Bronchial smooth muscle cell (primary cell): Measurements from ENCODE around the gene RBM26. TPM values are rescaled to one million over a fixed set of nuclear protein-coding genes. Genes with fewer than 3 reads are reported as not detected.

Experiments
- total RNA-seq: library from RNA; depleted of rRNA; stranded (reverse); fragments of >200 nt; gene quantifications from 2 replicates; pipeline ENCODE4 v1.2.1, GENCODE V29; 2014

The RBM26 gene, protein sequence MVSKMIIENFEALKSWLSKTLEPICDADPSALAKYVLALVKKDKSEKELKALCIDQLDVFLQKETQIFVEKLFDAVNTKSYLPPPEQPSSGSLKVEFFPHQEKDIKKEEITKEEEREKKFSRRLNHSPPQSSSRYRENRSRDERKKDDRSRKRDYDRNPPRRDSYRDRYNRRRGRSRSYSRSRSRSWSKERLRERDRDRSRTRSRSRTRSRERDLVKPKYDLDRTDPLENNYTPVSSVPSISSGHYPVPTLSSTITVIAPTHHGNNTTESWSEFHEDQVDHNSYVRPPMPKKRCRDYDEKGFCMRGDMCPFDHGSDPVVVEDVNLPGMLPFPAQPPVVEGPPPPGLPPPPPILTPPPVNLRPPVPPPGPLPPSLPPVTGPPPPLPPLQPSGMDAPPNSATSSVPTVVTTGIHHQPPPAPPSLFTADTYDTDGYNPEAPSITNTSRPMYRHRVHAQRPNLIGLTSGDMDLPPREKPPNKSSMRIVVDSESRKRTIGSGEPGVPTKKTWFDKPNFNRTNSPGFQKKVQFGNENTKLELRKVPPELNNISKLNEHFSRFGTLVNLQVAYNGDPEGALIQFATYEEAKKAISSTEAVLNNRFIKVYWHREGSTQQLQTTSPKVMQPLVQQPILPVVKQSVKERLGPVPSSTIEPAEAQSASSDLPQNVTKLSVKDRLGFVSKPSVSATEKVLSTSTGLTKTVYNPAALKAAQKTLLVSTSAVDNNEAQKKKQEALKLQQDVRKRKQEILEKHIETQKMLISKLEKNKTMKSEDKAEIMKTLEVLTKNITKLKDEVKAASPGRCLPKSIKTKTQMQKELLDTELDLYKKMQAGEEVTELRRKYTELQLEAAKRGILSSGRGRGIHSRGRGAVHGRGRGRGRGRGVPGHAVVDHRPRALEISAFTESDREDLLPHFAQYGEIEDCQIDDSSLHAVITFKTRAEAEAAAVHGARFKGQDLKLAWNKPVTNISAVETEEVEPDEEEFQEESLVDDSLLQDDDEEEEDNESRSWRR
- total RNA-seq = 10.7 and 15.0 TPM in 2 replicates

DNA sequence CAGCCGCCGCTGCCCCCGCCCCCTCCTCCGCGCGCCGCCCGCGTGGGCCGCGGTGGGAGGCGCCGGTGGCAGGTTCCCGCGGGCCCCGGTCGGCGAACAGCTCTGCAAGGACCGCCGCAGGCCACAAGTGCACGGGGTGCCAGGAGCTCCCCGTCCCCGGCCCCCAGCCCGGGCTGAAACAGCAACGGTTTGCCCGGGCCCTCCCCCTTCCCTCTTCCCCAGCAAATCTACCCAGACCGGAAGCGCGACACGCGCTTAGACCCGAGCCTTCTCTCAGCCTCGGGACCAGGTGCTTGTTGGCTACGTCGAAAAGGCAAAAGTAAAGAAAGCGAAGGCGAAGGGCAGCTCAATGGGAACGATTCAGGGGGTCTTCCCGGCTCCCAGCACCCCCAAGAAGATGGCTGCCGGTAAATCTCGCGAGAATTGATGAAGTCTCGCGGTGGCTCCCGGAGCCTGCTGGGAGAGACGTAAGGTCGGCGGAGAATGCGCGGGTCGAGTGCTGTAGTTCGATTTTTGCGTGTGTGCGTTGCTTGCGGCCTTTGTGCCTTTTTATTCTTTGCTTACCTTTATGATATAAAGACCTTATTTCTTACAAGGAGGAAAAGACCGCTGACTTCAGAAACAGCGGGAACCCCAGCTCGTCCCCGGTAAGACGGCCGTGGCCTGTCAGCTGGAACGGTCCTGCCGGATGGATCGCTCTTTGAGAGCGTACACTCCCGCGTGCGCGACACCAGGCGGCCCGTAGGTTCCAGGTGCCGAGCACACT is at the start of gene RBM26:
TSS of gene RBM26 (minus strand) at position 425 of the 766 bp plus-strand sequence. CDS start 481 bp downstream, outside the sequence.

Other genes starting within 250 kb of the RBM26 start
- 27.3 and 28.4 TPM in 2 replicates for gene NDFIP2, start 74.9 kb upstream of the RBM26 start, total RNA-seq